ENCODE measurements around the gene CST9L.

CST9L gene

GRCh38 chr20:23546435-23547144 lies 21.7 kb downstream of the CST9L start:
- TF ChIP-seq CTCF (IDR thresholded peaks at IDR 0.05) = no peak
- no peaks in the 10 kb centered on the region for H3K4me1 ChIP-seq (ENCODE audit: control insufficient read depth in 1 of 2, insufficient read depth in 1 of 2, low read depth in 1 of 2, low read length in 1 of 2)
- no peak overlapping the region for H3K27ac ChIP-seq
- no peaks in the 10 kb centered on the region for H3K36me3 ChIP-seq
- no peak overlapping the region for H3K4me3 ChIP-seq (ENCODE audit: low read depth in 1 of 2, low read length in 1 of 2)
- no peaks in the 10 kb centered on the region for H3K9me3 ChIP-seq
- no peaks in the 10 kb centered on the region for H3K27me3 ChIP-seq

- Histone ChIP-seq H3K36me3 (no peaks in the 10 kb centered on the region), H3K27me3 (no peaks in the 10 kb centered on the region), H3K9me3 (no peaks in the 10 kb centered on the region), H3K4me1 (ENCODE audit: control insufficient read depth in 1 of 2, insufficient read depth in 1 of 2, low read depth in 1 of 2, low read length in 1 of 2) (no peaks in the 10 kb centered on the region), H3K4me3 (ENCODE audit: low read depth in 1 of 2, low read length in 1 of 2) (no peak overlapping the region), H3K27ac (no peak overlapping the region)
- TF ChIP-seq CTCF (IDR thresholded peaks at IDR 0.05) = no peak
Observed at GRCh38 chr20:23544133-23544532, 24.2 kb downstream of the CST9L start.

- TF ChIP-seq CTCF (IDR thresholded peaks at IDR 0.05) = no peak
- no peaks in the 10 kb centered on the region for H3K36me3 ChIP-seq
- H3K4me3 ChIP-seq (ENCODE audit: low read depth in 1 of 2, low read length in 1 of 2) = no peak overlapping the region
- H3K27me3 ChIP-seq = no peaks in the 10 kb centered on the region
- no peak overlapping the region for H3K27ac ChIP-seq
- no peaks in the 10 kb centered on the region for H3K4me1 ChIP-seq (ENCODE audit: control insufficient read depth in 1 of 2, insufficient read depth in 1 of 2, low read depth in 1 of 2, low read length in 1 of 2)
- H3K9me3 ChIP-seq = no peaks in the 10 kb centered on the region
Observed at GRCh38 chr20:23542801-23543200, 25.5 kb downstream of the CST9L start.

- Histone ChIP-seq H3K4me3 (ENCODE audit: low read depth in 1 of 2, low read length in 1 of 2) (no peak overlapping the region), H3K36me3 (no peaks in the 10 kb centered on the region), H3K27ac (no peak overlapping the region), H3K4me1 (ENCODE audit: control insufficient read depth in 1 of 2, insufficient read depth in 1 of 2, low read depth in 1 of 2, low read length in 1 of 2) (no peaks in the 10 kb centered on the region), H3K27me3 (no peaks in the 10 kb centered on the region), H3K9me3 (no peaks in the 10 kb centered on the region)
- no peak for TF ChIP-seq CTCF (IDR thresholded peaks at IDR 0.05)
Observed at GRCh38 chr20:23541776-23542175, 26.5 kb downstream of the CST9L start.

- Histone ChIP-seq H3K27me3 (no peaks in the 10 kb centered on the region), H3K9me3 (no peaks in the 10 kb centered on the region), H3K27ac (no peak overlapping the region), H3K36me3 (no peaks in the 10 kb centered on the region), H3K4me1 (ENCODE audit: control insufficient read depth in 1 of 2, insufficient read depth in 1 of 2, low read depth in 1 of 2, low read length in 1 of 2) (no peaks in the 10 kb centered on the region), H3K4me3 (ENCODE audit: low read depth in 1 of 2, low read length in 1 of 2) (no peak overlapping the region)
- no peak for TF ChIP-seq CTCF (IDR thresholded peaks at IDR 0.05)
Observed at GRCh38 chr20:23541330-23541729, 27.0 kb downstream of the CST9L start.

Measured in neutrophil (primary cell).